ENCODE data around the gene SNX11.
"Not testable (repeated sequence)": the region's sequence is repeated elsewhere in the genome, so short reads cannot be mapped to it uniquely, and the experiment has no call there.

Gene SNX11

DNA sequence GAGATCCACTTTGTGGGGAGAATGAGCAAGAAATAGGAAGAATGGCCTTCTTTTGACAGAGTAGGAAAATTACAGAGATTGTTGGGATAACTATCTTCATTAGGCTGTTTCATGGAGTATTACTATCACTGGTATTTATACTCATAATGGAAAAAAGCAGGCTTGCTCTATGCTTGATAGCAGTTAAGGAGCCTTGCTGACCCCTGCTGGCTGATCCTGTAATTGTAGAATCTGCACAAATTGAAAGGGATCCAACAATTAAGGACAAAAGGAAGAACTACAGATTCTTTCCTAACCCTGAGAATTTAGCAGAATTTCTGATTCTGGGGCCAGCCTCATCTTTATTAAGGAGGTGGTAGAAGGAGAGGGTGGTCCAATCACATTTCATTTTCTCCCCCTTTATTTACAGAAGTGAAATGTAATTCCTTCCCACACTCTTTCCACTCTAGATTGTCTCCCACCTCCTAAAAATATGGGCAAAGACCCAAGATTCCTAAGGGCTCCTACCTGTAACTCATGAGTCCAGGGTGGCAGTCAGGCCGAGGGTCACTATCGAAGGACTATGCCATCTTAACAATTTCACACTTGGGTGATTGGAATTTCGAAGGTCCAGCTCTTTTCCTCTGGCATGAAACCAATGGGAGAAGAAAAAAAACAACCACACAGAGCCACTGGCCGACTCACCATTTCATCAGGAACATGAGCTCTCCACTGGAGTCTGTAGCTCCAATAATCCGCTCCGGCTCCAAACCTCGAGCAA lies 33.1 kb upstream of the SNX11 start:
- DNase-seq (ENCODE audit: low read depth): peak; percentile 74
- no peak overlapping the region for H3K4me3 ChIP-seq (ENCODE audit: low read depth, low read length)
- TF ChIP-seq, protein P1, sequence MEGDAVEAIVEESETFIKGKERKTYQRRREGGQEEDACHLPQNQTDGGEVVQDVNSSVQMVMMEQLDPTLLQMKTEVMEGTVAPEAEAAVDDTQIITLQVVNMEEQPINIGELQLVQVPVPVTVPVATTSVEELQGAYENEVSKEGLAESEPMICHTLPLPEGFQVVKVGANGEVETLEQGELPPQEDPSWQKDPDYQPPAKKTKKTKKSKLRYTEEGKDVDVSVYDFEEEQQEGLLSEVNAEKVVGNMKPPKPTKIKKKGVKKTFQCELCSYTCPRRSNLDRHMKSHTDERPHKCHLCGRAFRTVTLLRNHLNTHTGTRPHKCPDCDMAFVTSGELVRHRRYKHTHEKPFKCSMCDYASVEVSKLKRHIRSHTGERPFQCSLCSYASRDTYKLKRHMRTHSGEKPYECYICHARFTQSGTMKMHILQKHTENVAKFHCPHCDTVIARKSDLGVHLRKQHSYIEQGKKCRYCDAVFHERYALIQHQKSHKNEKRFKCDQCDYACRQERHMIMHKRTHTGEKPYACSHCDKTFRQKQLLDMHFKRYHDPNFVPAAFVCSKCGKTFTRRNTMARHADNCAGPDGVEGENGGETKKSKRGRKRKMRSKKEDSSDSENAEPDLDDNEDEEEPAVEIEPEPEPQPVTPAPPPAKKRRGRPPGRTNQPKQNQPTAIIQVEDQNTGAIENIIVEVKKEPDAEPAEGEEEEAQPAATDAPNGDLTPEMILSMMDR (IDR thresholded peaks at IDR 0.05; ENCODE audit: insufficient read depth, low read depth, low read length, missing control alignments): peak; percentile 82

DNA sequence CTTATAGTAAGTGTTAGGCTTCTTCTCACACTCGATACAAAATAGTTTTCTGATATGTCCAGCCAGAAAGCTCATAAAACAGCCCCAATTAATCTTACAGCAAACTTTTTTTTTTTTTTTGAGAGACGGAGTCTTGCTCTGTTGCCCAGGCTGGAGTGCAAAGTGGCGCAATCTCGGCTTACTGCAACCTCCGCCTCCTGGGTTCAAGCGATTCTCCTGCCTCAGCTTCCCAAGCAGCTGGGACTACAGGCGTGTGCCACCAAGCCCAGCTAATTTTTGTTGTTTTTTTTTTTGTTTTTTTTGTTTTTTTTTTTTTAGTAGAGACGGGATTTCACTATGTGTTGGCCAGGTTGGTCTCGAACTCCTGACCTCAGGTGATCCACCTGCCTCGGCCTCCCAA lies 30.4 kb upstream of the SNX11 start:
- not testable (repeated sequence) for DNase-seq (ENCODE audit: low read depth); H3K4me3 ChIP-seq (ENCODE audit: low read depth, low read length)

DNA sequence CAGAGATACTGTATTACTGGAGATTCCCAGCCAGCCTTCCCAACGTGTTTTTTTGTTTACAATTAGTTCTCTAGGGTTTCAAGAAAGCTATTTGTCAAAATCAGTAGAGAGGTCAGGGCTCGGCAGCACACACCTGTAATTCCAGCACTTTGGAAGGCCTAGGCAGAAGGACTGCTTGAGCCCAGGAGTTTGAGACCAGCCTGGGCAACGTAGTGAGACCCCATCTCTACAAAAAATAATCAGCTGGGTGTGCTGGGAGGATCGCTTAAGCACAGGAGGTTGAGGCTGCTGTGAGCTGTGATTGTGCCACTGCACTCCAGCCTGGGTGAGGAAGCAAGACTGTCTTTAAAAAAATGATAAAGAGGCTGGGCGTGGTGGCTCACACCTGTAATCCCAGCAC lies 25.7 kb upstream of the SNX11 start:
- no peak for DNase-seq (ENCODE audit: low read depth)
- TF ChIP-seq, protein P1 (IDR thresholded peaks at IDR 0.05; ENCODE audit: insufficient read depth, low read depth, low read length, missing control alignments): no peak

DNA sequence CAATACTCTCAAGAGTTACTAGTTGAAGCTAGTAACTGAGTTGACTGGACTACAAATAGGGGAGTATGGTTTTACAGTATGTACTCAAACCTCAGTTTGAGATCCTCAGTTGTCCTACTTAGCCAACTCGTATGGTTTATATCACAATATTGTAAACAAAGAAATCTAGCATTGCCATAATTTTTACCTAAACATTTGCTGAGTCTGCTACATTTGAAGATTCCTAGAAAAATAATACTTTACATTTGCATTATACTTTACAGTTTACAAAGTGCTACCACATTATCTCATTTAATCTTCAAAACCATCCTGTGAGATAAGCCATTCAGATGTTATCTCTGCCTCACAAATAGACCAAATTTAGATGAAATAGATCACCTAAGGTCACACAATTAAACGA lies 22.6 kb upstream of the SNX11 start:
- TF ChIP-seq, protein P1 (IDR thresholded peaks at IDR 0.05; ENCODE audit: insufficient read depth, low read depth, low read length, missing control alignments): no peak
- H3K4me3 ChIP-seq (ENCODE audit: low read depth, low read length): no peak overlapping the region
- DNase-seq (ENCODE audit: low read depth): no peak

More for the DNA sequence above, 25.7 kb upstream of the SNX11 start:
- H3K4me3 ChIP-seq (ENCODE audit: low read depth, low read length): no peak overlapping the region

DNA sequence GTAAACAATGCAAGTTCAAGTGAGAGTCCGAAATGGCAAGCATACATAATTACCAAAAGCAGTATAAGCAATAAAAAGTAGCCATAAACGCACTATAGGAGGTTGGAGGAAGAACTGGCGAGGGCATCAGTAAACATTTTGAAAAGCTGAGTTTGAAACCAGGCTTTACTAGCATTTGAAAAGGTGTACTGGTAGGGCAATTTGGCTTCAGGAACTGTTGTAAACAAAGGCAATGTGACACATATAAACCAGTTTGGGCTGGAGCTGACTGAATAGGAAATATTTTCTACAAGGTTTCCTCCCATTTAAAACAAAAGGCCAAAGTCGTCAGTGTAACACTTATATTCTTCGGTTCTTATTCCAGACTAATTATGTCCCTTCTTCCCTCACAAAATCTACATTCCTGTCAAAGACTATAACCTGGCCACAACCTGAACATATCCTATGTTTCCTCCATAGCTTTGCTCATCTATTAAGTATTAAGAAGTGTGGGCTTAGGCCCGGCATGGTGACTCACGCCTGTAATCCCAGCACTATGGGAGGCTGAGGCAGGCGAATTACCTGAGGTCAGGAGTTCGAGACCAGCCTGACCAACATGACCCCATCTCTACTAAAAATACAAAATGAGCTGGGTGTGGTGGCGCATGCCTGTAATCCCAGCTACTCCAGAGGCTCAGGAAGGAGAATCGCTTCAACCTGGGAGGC lies 14.1 kb upstream of the SNX11 start:
- no peak for DNase-seq (ENCODE audit: low read depth)
- TF ChIP-seq, protein P1 (IDR thresholded peaks at IDR 0.05; ENCODE audit: insufficient read depth, low read depth, low read length, missing control alignments): no peak
- H3K4me3 ChIP-seq (ENCODE audit: low read depth, low read length): no peak overlapping the region

DNA sequence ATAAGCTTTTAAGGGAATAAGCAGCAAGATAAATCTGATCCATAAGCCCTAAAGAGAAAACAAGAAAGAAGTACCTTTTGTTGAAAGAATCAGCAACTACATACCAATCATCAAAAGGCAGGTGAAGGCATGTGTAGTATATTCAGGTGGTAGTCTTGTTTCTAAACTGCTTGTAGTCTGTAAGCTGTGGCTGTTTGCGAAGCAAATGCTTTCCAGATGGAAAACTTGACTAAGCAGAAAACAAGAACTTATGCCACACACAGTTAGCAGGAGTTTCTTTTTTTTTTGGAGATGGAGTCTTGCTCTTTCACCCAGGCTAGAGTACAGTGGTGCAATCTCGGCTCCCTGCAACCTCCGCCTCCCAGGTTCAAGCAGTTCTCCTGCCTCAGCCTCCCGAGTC lies 12.0 kb upstream of the SNX11 start:
- TF ChIP-seq, protein P1 (IDR thresholded peaks at IDR 0.05; ENCODE audit: insufficient read depth, low read depth, low read length, missing control alignments): no peak
- DNase-seq (ENCODE audit: low read depth): no peak

DNA sequence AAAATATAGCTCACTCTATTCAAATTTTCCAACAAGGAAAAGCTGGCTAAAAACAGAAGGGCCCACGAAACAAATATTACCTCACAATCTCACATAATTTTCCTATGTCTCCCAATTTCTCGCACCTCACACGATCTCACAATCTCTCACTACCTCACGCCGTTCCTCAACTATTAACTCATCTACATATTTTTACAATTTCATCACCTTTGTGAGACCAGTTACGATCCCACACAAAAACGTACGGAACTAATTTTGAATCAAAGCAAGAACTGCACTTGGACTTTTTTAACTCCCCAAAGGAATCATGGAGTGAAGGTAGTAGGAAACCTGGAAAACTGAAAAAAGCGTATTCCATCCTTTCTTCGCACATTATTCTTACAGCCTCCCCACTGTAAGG lies 7.4 kb upstream of the SNX11 start:
- H3K4me3 ChIP-seq (ENCODE audit: low read depth, low read length): peak overlapping the region; percentile 97
- TF ChIP-seq, protein P1 (IDR thresholded peaks at IDR 0.05; ENCODE audit: insufficient read depth, low read depth, low read length, missing control alignments): no peak
- DNase-seq (ENCODE audit: low read depth): no peak

More for the DNA sequence above, 12.0 kb upstream of the SNX11 start:
- H3K4me3 ChIP-seq (ENCODE audit: low read depth, low read length): no peak overlapping the region

Measured in GM12865 (cell line).